GM19324 (cell line): ENCODE data around the gene OTUB2.

ENCODE experiments used
- ATAC-seq: cut with Tn5 transposase; IDR thresholded peaks from one replicate; pipeline ENCODE4 v1.9.1; 2021; ENCODE audit warnings: mild to moderate bottlenecking, moderate library complexity; ENCODE audit not compliant: unreplicated experiment, low FRiP score

OTUB2 gene

GRCh38 chr14:94088516-94088915, 62.4 kb downstream of the OTUB2 start:
- ATAC-seq = no peak

GRCh38 chr14:94089479-94089878, 63.3 kb downstream of the OTUB2 start:
- ATAC-seq = no peak

GRCh38 chr14:94093418-94093817, 67.3 kb downstream of the OTUB2 start:
- ATAC-seq = no peak

- ATAC-seq = no peak
Measured at GRCh38 chr14:94097091-94097490, 71.0 kb downstream of the OTUB2 start.
